ENCODE measurements around the gene CKS2. TPM values are rescaled to one million over a fixed set of nuclear protein-coding genes. Genes with fewer than 3 reads are reported as not detected.

CKS2 gene
- total RNA-seq, 4 donors from 2014 or later = 9.8 to 34.1 (median 20.3) TPM

- DNase-seq (ENCODE audit: low spot score) (no peak), ATAC-seq (ENCODE audit: low FRiP score) (no peak)
- no peak for TF ChIP-seq CTCF (IDR thresholded peaks at IDR 0.05)
These were observed 54.5 kb downstream of the CKS2 start for GRCh38 chr9:89365532-89365912.

Small RNA genes within 50 kb of the gene (small RNA-seq; reads per million reads assigned to genes)
- gene MIR3153 = not detected

Other genes with a start within 250 kb of the CKS2 start
- 1 to 10 TPM; 1.1 to 7.4 (median 3.1) TPM for gene SHC3, start 132.4 kb upstream of the CKS2 start, total RNA-seq
- 10 to 100 TPM; 45.8 to 68.4 (median 54.2) TPM for gene SECISBP2, start 7.3 kb downstream of the CKS2 start, total RNA-seq
- 10 to 100 TPM; 14.2 to 49.5 (median 18.3) TPM for gene SEMA4D, start 186.9 kb downstream of the CKS2 start, total RNA-seq